Activated effector memory CD4-positive, alpha-beta T cell treated with anti-CD3 and anti-CD28 coated beads, Interleukin-2, amount 50 U/mL, for 16 hours (primary cell): Measurements from ENCODE around the gene NSMCE1.
"Not testable (repeated sequence)": the region's sequence is repeated elsewhere in the genome, so short reads cannot be mapped to it uniquely, and the experiment has no call there.

Experiments used
- DNase-seq: peaks from one replicate; pipeline ENCODE4 v3.0.0-alpha.2; 2020

The NSMCE1 gene

DNA sequence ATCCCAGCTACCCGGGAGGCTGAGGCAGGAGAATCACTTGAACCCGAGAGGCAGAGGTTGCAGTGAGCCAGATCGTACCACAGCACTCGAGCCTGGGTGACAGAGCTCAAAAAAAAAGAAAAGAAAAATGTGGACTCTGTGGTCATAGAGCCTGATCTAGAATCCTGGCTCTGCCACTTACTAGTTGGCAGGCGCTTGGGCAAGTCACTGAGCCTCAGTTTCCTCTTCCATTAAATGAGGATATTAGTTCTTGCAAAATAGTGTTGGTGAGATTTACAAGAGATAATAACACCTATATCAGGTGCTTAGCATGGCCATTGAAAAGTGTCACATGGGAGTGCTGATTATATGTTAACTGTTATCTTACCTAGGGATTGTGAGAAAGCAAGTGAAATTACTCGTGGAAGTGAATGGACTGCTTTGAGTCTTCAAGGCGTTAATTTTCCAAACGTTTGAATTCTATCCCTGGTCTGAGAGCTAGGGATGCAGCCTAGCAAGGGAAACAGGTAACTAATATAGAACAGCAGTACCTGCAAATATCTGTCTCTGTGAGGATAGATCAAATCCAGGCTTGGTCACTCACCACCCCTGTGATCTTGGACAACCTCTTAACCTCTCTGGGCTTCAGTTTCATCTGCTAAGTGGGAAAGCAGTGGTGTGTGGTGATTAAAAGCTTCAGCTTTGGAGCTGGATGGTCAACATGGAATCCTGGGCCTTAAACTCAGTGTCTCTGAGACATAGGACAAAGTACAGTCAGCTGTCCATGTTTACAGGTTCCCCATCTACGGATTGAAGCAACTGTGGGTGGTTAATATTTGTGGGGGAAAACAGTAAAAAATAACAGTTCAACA, 953 bp upstream of the NSMCE1 start:
- no peak for DNase-seq

DNA sequence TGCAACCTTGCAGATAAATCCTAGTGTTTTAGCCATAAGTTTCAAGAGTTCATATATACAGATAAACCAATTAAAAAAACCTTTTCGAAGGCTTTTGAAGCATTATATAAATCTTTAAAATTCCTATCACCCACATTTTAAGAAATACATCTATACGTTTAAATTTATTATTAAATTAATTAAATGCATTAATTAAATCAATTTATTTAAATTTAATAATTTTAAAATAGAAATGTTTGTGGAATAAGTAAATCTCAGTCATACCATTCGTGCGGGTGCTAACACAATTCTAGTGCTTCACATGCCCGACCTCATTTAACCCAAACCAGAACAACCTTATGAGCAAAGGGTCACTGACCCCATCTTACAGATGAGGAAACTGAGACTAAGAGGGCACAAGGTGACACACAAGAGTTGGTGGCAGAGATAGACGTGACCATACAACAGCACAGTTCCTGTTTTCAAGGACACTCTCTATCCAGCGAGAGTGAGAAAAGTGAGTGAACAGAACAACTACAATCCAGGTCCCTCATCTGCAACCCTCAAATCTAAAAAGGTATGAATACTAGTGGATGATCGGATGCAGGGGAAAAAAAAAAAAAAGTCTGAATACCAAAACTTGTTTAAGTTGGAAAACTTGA, 1.4 kb downstream of the NSMCE1 start:
- DNase-seq = no peak

DNA sequence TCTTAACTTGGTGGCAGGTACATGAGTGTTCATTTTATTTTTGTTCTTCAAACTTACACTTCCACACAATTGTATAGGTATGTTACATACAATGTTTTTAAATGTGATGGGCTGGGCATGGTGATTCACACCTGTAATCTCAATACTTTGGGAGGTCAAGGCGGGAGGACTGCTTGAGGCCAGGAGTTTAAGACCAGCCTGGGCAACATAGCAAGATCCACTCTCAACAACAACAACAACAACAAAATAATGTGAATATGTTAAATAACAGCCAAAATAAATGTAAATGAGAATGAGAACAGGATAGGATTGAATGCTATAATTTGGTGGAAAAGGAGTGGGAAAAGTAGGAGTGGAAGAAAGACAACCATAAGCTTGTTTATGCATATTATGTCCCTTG, 2.6 kb downstream of the NSMCE1 start:
- no peak for DNase-seq

DNA sequence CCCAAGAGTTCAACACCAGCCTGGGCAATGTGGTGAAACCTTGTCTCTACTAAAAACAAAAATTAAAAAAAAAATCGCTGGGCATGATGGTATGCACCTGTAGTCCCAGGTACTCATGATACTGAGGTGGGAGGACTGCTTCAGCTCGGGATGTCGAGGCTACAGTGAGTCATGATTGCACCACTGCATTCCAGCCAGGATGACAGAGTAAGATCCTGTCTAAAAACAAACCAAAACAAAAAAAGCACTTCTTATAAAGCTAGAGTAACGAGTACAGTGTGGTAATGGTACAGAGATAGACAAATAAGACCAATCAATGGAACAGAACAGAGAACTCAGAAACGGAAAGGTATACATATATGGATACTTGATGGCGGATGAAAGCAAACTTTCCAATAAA, 4.4 kb downstream of the NSMCE1 start:
- no peak for DNase-seq

DNA sequence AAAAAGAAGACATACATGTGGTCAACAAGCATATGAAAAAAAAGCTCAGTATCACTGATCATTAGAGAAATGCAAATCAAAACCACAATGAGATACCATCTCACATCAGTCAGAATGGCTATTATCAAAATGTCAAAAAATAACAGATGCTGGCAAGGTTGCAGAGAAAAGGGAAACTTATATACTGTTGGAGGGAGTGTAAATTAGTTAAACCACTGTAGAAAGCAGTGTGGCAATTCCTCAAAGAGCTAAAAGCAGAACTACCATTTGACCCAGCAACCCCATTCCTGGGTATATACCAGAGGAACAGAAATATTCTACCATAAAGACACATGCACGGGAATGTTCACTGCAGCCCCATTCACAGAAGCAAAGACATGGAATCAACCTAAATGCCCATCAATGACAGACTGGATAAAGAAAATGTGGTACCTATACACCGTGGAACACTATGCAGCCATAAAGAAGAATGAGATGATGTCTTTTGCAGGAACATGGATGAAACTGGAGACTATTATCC, 5.6 kb downstream of the NSMCE1 start:
- not testable (repeated sequence) for DNase-seq

DNA sequence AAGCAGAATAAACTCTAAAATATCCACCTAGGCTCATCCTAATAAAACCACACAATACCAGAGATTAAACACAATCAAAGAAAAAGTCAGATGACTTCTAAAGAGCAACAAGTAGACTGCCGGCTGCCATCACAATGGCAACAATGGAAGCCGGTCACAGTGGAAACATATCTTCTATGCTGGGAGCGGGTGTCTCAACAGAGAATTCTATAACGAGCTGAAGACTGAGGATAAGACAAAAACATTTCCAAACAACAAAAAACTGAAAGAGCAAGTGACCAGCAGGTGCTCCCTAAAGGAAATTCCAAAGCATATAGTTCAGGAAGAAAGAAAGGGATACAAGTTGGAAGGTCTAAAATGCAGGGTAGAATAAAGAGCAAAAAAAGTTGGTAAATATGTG, 8.9 kb downstream of the NSMCE1 start:
- no peak for DNase-seq

DNA sequence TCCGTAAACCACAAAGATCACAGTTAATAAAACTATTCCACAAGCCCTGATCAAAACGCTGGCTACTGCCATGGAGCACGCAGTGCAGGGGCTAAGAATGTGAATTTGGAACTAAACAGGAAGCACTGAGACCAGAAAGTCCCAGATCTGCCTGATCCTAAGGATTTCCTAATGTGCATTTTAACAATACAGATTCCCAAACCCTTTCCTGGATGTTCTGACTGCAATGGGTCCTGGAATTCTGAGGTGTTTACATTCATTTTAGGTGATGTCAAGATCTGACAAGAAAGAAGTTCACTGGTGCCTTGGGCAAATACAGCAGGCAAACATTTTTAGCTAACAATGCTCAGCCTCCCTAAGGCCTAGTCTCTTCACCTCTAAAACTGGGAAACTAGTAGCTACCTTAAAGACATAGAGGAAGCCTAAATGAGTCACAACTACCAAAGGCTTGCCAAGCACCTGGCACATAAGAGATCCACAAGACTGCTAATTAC, 10.3 kb downstream of the NSMCE1 start:
- DNase-seq = no peak

DNA sequence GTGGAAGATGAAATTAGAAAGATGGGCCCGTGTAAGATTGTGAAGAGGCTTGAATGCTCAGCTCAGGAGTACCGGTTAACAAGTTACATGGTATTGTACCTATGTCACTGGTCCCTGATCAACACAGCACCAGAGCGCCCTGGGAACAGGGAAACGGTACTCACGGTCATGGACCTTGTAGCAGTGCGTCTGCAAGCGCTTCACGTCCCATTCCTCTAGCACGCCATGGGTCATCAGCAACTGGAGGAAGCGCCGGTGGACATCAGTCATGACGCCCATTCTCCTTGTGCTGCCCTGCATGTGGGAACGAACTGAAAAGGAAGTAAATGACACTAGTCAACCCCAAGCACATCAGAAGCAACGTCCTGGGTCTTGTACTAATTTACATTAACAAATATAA, 11.3 kb downstream of the NSMCE1 start:
- no peak for DNase-seq

DNA sequence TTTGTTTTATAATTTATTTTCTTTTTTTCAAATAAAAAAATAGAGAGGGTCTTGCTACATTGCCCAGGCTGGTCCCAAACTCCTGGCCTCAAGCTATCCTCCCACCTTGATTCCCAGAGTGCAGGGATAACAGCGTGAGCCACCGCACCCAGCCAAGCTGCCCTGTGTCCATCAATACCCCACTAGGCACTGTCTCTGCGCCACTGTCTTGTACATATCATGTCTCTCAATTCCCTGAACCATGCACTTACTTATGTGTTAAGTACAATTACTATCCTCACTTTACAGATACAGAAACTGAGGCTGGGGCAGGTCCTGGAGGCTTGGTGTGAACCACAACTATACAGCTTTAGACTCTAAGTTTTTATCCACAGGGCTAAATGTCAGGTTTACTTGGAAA, 11.7 kb downstream of the NSMCE1 start:
- DNase-seq = no peak

DNA sequence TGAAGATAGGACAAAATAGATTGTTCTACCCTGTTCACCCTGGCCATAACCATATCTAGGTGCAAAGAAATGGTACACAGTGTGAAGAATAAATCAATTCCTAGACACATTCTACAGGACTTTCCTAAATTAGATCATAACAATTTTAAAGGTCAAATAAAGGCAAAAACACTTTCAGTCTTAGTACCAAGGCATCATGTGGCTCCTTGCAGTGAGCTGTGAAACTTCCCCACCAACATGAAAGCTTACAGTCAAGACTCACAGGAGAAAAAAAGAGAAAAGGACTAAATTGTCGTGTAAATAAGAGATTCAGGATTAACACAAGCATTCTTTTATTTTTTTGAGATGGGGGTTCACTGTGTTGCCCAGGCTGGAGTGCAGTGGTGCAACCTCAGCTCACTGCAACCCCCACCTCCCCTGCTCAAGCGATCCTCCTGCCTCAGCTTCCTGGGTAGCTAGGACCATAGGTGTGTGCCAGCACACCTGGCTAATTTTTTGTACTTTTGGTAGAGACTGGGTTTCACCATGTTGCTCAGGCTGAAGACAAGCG, 14.2 kb downstream of the NSMCE1 start:
- DNase-seq = no peak

DNA sequence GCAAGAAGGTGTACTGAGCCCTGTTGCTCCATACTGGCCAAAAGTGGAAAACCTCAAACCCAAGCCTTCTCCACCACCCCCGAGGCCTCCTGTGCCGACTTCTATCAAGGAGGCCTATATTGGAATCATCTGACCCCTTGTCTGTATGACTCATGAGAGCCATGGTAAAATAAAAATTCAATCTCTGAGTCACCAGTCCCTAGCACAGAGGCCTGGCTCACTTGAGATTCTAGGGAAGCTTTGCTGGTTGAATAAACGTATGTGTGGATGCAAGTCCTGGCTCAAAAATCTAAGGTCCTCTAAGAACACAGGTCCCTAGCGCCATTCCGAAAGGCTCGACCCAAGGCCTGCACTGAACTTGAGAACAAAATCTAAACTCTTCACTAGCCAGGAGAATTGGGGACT, 15.0 kb downstream of the NSMCE1 start:
- no peak for DNase-seq

DNA sequence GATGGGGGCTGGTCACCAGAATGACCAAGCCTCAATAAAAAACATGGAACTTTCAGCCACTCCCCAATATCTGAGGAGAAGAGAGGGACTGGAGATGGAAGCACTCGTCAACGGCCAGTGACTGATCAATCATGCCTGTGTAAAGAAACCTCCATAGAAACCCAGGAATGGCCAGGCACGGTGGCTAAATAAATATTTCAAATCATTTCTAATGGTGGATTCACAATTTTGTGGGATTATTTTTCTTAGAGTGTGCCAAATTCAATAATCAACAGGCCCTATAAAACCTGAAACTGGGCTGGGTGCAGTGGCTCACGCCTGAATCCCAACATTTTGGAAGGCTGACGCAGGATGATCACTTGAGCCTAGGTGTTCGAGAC, 16.4 kb downstream of the NSMCE1 start:
- DNase-seq = no peak

DNA sequence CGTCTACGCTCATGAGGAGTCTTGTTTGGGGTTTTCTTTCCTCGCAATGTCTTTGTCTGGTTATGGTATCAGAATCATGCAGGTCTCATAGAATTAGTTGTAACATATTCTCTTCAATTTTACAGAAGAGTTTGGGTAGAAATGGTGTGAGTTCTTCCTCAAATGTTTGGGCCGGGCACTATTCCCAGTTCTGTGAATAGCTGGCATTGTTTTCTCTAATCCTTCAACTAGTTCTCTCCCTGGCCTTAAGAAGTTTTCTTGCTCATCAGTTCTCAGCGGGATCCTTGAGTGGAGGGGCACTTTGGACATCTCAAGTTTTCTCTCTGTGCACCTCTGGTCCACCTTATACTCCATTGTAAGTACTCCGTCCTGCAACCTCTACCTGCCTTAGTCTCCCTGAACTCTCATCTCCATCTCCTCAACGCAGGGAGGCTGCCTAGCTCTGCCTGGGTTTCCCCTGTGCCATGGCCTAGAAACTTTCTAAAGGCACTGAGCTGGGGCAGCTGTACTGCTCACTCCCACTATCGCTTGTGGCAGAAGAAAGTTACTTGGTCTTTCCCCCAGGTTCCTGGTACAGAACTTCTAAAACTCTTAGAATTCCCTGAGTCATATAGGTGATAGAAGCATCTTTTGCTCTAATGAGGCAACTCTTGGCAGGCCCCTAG, 16.9 kb downstream of the NSMCE1 start:
- peak; percentile 63 for DNase-seq

DNA sequence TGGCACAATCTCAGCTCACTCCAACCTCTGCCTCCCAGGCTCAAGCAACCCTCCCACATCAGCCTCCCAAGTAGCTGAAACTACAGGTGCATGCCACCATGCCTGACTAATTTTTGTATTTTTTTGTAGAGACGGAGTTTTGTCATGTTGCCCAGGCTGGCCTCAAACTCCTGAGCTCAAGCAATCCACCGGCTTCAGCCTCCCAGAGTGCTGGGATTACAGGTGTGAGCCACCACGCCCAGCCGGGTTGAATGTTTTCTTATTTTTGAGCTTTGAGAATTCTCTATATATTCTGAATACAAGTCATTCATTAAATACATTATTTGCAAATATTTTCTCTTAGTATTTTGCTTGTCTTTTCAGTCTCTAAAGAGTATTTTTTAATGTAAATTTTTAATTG, 19.7 kb downstream of the NSMCE1 start:
- DNase-seq = peak; percentile 16

DNA sequence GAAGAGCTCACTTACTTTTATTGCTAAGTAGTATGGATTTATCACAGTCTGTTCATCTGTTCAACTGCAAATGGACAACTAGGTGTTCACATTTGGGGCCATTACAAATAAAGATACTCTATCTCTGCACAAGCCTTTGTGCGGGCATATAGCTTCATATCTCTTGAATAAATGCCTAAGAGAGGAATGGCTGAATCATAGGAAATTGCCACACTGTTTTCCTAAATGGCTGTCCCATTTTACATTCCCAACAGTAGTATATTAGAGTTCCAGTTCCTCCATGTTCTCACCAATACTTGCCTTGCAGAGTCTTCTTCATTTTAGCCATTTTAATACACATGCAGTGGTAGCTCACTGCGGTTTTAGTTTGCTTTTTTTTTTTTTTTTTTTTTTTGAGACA, 20.5 kb downstream of the NSMCE1 start:
- no peak for DNase-seq

DNA sequence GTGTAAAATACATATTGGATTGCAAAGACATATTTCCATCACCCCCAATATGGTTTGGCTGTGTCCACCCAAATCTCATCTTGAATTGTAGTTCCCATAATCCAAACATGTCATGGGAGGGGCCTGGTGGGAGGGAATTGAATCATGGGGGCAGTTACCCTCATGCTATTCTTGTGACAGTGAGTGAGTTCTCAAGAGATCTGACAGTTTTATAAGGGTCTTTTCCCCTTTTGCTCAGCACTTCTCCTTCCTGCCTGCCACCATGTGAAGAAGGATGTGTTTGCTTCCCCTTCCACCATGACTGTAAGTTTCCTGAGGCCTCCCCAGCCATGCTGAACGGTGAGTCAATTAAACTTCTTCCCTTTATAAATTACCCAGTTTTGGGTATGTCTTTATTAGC, 21.5 kb downstream of the NSMCE1 start:
- DNase-seq = peak; percentile 19

DNA sequence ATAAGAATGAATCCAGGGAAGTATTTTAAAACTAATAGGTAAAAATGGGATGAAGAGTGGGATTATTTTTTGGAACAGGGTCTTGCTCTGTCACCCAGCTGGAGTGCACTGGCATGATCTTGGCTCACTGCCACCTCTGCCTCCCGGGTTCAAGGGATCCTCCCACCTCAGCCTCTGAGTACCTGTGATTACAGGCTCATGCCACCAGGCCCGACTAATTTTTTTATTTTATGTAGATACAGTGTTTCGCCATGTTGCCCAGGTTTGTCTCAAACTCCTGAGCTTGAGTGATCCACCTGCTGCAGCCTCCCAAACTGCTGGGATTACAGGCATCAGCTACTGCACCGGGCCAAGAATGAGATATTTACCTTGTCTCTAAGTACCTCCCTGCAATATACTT, 22.1 kb downstream of the NSMCE1 start:
- DNase-seq = peak; percentile 38

DNA sequence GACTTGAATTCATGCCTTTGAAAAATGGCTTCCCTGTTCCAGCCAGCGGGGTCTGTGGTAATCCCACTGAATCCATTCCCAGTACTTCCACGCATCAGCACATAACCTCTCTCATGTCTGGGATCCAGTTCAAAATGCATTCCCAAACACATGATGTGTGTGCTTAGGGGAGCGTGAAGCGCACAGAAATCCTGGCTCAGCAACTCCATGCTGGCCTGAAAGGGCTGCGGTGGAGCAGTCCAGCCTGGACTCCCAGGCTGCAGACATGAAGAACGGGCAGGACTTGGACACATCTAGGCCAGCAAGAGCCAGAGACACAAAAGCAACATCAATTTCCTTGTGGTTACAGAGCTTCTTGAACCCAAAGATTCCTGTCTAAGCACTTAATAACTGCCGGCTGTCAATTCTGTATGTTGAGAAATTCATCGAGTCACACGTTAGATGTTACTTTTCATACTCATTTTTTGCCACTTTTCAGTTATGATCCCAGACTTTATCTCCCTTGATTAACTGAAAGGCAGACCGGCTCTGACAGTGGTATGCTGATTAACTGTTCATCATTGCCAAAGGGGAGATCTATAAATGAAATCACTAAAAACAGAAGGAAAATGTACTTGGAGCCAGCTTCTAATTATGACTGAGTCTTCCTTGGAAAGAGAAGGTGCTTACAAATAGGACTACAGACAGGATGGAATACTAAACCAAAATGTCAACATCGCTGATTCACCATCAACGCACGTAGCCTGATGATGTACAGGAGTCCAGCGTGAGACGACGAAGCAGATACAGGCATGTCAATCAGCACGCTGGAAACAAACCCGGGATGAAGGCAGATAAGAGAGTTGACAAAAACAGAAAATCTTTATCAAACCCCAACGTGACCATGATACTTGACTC, 23.0 kb downstream of the NSMCE1 start:
- DNase-seq = peak; percentile 76

DNA sequence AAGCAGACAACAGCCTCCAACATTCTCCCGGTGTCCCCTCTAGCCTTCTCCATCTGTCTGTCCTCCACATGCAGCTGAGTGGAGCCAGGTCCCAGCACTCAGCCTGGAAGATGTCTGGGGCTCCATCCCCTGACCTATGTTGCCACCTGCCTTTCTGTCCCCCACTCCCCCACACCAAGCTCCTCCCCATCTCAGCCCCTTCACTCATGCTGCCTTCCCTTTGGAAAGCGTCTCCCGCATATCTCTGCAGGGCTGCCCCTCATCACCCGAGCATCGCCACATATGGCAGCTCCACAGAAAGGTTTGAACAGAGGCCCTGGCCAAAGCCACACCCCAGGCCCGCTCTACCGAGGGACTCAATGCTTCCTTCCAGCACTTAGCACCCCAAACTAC, 24.2 kb downstream of the NSMCE1 start:
- peak; percentile 39 for DNase-seq

DNA sequence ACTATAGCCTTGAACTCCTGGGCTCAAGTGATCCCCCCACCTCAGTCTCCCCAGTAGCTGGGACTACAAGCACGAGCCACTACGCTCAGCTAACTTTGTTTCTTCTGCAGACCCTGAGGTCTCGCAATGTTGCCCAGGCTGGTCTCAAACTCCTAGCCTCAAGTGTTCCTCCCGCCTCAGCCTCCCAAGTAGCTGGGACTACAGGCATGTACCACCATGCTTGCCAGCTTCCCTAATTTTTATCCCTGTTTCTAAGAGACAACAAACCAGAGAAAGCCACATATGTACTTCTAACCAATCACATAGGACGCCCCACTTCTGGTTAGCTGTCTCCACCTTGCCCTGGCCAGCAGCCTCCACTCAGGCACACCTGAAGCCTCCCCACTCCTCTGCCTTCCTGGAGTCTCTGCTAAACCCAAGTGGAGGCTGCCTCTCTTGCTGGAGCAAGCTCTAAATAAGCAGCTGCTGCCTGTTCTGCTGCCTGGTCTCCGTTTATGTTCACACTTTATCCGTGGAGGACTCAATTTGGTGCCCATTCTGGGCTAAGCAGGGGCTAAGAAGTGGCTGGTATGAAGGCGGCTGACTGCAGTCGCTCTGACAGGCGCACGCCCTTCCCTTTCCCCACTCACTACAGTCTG, 24.7 kb downstream of the NSMCE1 start:
- peak; percentile 43 for DNase-seq

DNA sequence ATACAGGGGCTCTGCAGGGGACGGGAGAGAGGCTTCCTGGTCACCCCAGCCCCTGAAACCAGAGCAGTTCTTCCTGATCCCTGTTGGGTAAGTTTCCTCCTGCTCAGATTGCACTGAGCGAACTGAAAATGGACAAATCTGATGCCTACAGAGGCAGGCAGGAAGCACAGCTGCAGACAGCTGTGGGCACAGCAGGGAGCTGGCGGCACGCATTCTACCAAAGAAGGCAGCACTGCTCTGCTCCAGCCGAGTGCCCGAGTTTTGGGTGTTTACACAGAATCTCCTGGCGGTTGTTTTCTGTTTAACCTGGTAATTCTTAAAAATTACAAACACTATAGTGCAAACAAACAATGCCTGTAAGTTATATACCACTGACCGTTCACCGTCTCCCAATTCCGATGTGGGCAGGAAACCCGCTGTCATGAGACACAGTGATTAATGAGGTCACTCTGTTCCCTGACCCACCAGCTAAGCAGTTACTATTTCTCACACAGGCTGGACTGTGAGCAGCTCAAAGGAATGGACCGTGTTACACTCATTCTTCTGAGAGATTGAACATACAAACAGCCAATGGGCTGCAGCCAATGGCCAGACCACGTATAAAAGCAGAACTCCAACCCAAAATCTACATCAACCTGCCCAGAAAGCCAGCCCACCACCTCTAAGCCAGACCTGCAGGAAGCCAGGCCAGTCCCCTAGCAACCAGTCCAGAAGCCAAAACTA, 25.5 kb downstream of the NSMCE1 start:
- DNase-seq = peak; percentile 69
